Activated naive CD4-positive, alpha-beta T cell treated with Interleukin-2 at 50 U/mL for 16 hours (primary cell): ENCODE data around the gene MPP4.

ENCODE experiments used
- DNase-seq: peaks from one replicate; pipeline ENCODE4 v3.0.0-alpha.2; 2020

Gene MPP4, protein sequence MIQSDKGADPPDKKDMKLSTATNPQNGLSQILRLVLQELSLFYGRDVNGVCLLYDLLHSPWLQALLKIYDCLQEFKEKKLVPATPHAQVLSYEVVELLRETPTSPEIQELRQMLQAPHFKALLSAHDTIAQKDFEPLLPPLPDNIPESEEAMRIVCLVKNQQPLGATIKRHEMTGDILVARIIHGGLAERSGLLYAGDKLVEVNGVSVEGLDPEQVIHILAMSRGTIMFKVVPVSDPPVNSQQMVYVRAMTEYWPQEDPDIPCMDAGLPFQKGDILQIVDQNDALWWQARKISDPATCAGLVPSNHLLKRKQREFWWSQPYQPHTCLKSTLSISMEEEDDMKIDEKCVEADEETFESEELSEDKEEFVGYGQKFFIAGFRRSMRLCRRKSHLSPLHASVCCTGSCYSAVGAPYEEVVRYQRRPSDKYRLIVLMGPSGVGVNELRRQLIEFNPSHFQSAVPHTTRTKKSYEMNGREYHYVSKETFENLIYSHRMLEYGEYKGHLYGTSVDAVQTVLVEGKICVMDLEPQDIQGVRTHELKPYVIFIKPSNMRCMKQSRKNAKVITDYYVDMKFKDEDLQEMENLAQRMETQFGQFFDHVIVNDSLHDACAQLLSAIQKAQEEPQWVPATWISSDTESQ

GRCh38 chr2:201698588-201699226 lies at the start of gene MPP4:
Gene MPP4, minus strand, starts transcription at chr2:201698644. Its CDS starts 4,690 bp downstream, at chr2:201693954.
- DNase-seq: no peak

GRCh38 chr2:201746551-201746950 lies 48.1 kb upstream of the MPP4 start:
- DNase-seq: no peak

DNA sequence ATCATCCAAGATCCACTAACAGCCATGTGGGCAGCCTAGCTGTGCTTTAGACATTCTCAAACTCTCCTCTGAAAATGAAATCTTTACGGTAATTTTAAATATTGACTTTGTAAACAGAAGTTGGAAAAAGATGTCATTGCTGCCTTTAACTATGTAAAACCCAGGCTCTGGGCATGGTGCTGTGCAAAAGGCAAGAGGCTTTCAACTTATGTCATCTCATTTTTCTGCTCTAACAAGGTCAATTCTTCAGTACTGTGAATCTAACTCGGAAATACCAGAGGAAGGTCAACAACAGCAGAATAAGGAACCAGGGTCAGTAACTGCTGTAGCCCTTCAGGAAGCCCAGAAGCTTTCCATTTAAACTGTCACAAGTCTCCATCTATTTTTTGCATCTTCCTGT lies 37.0 kb upstream of the MPP4 start:
- no peak for DNase-seq

DNA sequence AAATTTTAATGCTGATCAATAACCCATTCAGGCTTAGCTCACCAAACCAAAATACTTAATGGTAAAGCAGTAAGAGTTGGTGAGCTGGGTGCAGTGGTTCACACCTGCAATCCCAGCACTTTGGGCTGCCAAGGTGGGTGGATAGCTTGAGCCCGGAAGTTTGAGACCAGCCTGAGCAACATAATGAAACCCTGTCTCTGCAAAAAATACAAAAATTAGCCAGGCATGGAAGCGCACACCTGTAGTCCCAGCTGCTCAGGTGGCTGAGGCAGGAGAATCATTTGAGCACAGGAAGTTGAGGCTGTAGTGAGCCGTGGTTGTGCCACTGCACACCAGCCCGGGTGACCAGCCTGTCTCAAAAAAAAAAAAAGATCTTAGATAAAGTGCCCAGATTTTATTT lies 35.7 kb upstream of the MPP4 start:
- DNase-seq: no peak

DNA sequence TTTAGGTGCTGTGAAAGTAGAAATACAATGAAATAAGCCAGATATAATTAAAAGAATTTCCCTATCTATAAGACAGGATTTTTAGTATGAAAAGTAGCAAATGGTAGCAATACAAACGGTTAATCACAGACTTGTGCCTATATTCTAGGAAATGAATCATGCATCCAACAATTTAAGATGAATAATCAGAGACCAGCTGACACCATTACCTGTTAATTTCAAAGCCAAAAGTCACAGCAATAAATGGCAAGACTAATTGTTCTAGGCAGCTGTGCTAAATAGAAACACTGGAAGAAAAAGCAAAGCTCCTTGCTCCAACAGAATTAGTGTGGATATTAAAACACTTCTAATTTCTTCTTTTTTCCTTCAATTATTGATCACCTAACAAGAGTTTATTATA lies 35.1 kb upstream of the MPP4 start:
- DNase-seq: no peak

GRCh38 chr2:201730651-201731285 lies 32.3 kb upstream of the MPP4 start:
- no peak for DNase-seq

DNA sequence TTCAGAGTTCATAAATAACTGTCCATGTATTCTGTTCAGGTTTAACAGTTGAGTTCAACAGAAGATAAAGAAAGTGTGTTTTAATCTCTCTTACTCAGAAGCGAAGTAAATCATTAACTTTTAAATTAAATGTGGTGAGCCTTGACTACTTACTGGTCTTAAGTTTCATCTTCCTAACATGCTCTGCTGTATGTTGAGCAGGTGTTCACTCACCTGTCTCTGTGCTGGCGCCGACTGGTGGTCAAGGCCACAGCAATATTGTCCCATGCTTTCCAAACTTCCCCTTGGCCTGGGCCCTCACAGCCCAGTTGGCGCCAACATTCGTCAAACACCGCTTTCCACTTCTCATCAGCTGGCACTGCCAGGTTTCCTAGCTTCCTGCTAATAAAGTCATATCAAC lies 17.0 kb upstream of the MPP4 start:
- no peak for DNase-seq

- no peak for DNase-seq
Observed at GRCh38 chr2:201712726-201713125, 14.3 kb upstream of the MPP4 start.

GRCh38 chr2:201709747-201710146 lies 11.3 kb upstream of the MPP4 start:
- DNase-seq: no peak

DNA sequence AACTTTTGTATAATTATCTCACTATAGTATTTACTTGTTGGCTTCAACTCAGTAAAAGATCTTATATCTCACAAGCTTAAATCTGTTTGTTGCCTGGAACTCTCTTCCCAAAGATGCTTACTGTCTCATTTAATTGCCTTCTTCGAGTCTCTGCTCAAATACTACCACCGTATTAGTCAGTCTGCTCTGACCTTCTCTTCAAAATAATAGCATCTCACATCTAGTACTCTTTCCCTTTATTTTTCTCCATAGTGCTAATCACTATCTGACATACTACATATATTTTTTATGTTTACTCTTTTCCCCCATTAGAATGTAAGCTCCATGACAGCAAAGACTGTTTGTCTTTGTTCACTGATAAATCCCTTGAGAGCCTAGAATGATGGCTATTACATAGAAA lies 10.6 kb upstream of the MPP4 start:
- no peak for DNase-seq

GRCh38 chr2:201707753-201708152 lies 9.3 kb upstream of the MPP4 start:
- DNase-seq: no peak

GRCh38 chr2:201707142-201707541 lies 8.7 kb upstream of the MPP4 start:
- no peak for DNase-seq

GRCh38 chr2:201704536-201704935 lies 6.1 kb upstream of the MPP4 start:
- no peak for DNase-seq

DNA sequence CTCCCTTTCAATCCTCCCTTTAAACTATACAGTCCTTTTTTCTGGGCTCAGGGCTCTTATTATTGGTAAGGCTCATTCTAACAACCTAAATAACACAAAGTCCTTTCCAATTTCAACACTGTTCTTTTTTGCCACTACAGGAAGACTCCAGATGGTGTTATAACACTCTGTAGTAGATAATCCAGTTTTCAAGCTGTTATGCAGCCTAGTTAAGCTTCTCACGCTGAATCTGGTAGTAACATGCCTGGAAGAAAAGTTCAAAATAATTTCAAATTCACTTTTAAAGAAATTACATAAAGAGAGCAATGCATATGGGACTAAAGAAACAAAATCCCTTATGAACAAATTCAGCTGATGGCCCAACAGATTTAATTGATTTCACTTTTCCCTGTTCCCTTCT lies 3.2 kb upstream of the MPP4 start:
- no peak for DNase-seq

DNA sequence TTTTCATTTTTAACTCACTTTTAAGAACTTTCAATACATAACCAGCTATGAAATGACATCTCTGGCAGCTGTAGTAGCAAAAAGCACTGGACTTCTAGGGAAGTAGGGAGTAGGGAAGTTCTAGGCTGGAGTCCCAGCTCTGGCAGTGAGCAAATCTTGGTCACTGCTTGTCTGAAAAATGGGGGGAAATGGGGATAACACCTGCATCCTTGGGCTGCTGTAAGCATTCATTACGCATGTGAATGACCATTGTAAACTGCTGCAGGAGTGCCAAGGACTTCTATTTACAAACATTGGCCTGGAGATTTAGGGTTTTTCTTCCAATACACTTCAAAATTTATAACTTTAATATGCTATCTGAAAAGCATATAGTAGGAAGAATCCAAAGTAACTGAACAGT lies 972 bp upstream of the MPP4 start:
- DNase-seq: no peak

GRCh38 chr2:201697899-201698298 lies 545 bp downstream of the MPP4 start:
- no peak for DNase-seq

DNA sequence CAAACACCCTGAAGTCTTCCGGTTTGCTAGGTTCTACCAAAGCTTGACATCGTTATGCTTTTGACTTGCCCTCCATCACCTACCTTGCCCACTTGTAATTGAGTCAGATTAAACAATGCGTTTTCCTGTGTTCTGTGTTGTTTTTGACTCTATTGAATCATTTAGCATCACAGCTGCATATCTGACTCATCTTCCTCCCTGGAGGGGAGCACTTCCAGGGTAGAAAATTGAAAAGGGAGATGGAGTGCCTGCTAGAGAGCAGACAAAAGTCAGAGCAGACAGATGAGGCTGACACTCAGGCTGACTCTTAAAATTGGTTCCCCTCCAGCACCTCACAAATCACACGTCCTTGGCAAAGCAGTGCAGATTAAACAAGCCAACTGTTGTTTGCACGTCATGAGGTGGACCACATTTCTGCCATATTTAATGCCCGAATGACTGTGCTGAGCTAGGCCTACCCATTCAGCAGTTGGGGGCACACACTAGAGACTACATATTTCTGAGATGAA lies 2.2 kb downstream of the MPP4 start:
- DNase-seq: no peak

DNA sequence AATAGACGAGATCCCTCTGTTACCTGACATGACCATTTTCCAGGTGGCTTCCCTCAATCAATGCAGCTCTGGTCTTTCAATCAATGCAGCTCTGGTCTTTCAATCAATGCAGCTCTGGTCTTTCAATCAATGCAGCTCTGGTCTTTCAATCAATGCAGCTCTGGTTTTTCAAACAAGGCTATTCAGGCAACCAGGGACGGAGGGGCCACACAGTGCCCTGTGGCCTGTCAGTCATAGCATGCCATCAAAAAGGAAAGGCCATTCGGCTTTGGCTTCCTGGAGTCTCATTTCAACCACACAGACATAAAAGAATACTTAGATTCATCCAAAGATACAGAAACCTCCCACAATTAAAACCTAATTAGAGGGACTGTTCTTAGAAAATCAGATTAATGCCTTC lies 13.3 kb downstream of the MPP4 start:
- DNase-seq: no peak

DNA sequence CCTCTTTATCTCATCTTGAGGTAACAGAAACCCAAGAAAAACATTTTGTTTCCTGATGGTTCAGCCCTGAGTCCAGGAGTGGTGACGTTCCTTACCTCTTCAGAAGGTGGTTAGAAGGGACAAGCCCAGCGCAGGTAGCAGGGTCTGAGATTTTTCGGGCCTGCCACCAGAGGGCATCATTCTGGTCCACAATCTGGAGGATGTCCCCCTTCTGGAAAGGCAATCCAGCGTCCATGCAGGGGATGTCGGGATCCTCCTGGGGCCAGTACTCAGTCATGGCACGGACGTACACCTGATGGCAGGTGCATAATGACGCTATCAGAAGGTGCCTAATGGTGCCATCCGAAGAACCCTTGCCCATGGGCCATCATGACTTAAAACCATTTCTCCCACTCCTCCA lies 17.7 kb downstream of the MPP4 start:
- DNase-seq: no peak

- no peak for DNase-seq
Observed at GRCh38 chr2:201678401-201678800, 20.0 kb downstream of the MPP4 start.

DNA sequence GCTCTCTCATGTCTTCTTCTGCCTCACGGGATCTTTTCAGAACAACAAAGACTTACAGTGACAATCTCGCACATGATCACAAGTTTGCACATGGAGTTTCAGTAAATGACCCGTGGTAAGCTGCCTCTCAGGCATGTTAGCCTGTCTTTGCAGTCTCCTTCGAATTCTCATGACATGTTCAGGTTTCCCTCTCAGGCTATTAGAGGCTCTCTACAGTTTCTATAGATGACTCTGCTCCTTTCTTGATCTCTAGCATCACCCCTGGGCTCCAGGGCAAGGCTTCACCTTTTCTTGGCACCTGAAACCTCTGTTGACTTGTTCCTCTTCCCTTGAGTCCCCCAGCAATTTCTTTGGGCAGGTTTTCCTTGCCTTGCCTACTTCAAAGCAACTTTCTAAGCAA lies 23.0 kb downstream of the MPP4 start:
- no peak for DNase-seq

- no peak for DNase-seq
Observed at GRCh38 chr2:201674794-201675193, 23.6 kb downstream of the MPP4 start.

DNA sequence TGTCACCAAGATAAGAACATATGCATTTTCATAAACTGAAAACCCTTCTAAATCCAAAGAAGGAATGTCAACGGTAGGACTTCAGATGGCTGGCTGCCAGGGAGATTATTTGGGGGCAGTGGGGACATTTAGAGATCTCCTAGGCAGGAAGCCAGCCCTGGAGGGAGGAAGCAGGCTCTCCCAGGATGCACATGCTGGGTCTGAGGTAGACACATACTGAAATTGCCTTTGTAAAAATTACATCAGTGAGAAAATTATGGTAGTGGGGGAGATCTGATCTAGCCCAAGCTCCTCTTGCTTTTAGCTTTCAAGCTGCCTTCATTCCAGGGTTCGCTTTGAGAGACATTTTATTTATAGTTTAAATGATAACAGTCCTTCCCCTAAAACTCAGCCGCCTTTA lies 24.1 kb downstream of the MPP4 start:
- DNase-seq: no peak

DNA sequence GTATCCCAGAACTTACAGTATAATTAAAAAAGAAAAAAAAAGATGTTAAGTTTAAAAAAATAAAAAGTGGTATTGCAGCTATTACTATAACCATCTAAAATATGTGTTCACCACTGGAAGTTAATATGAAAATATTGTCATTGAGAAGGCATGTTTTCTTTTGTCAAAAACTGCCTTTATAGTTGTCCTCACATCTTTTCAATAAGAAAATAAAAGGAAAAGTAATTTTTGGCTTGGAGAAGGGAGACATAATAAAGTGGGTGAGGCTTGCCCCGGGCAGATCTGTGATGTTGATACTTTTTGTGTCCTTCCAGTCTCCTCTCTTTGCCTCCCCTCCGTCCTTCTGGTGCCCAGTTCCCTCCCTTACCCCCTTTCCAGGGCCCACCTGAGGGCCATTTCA lies 24.9 kb downstream of the MPP4 start:
- DNase-seq: no peak
